Stimulated activated CD4-positive, alpha-beta T cell treated with anti-CD3 and anti-CD28 coated beads, Interleukin-2, amount 100 ng/mL, for 24 hours (primary cell): Measurements from ENCODE around the gene DNAAF2.
"Not testable (repeated sequence)": the region's sequence is repeated elsewhere in the genome, so short reads cannot be mapped to it uniquely, and the experiment has no call there.

Experiments
- DNase-seq, 2 donors: peaks; one replicate each; pipeline ENCODE4 v3.0.0-alpha.2; 2020

Gene DNAAF2

DNA sequence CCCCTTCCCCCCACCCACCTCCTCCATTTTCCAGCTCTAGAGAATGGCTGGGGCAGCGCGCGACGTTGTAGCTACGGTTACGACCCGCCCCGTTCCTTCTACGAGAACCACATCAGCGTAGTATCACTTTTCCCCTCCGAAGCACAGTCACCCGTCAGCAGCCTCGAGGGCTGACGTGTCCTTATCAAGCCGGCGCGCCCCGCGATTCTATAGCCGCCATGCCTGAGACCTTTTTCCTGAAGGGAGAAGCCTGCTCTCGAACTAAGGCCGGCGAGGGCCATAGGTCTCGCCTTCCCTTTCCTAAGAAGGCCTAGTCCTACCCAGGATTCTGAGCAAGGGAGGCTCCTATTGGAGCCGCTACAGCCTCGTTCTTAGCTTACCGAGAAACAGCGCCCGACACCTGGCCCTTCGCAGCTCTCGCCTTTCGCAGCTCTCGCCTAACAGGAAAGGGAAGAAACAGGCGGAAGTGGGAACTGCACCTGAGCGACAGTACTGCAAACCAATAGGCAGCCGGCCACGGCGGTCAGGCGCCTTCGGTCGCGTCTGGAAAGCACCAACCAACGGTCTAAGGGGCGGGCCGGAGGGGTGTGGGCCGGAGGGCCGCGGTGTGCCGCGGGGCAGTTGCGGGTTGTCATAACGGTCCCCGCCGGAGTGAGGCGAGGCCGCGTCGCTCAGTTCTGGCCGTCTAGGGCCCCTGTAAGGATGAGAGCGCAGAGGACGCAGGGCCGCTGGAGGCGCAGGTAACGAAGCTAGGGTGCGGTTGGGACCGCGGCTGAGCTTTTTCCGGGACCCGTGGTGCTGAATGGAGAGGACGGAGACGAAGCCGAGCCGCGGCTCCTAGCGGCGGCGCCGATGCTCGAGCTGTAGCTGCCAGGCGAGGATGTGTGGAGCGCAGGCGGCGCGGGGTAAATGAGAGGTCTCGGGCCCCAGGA is 14.6 kb downstream of the DNAAF2 start, which contains the start of the genes MGAT2 and RPL36AL:
MGAT2 (plus strand) TSS at position 618 of the 932 bp plus-strand sequence. CDS start 470 bp downstream, outside the sequence.
RPL36AL (minus strand) TSS at position 445 of the 932 bp plus-strand sequence. CDS start 1,522 bp downstream, outside the sequence.
- peak; percentile 94 to 95 for DNase-seq

DNA sequence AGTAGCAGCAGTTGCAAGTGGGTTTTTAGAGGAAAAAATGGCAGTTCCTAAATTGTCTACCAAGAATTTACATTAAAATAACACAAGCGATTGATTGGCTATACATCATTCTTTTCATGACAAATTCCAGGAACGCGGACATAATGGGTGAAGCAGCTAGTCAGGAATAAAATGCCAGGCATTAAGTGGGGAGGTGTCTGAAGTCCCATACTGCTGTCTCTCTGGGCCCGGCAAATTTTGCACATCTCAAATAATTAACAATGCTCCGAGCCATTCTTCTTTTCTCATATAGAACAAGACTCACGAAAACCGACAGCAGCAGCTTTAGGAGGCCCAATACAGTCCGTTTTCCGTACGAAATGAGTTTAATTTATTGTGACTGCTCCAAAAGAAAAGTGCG is 15.3 kb downstream of the DNAAF2 start:
- DNase-seq: no peak

DNA sequence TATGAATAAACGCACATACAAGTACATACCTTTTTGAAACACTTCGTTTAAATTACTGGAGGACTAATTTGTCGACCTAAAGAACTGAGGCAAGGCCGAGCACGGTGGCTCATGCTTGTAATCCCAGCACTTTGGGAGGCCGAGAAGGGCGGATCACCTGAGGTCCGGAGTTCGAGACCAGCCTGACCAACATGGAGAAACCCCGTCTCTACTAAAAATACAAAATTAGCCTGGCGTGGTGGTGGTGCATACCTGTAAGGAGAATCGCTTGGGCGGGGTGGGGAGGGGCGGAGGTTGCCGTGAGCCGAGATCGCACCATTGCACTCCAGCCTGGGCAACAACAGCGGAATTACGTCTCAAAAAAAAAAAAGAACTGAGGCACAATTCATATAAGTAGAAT is 15.8 kb downstream of the DNAAF2 start:
- DNase-seq: not testable (repeated sequence)

DNA sequence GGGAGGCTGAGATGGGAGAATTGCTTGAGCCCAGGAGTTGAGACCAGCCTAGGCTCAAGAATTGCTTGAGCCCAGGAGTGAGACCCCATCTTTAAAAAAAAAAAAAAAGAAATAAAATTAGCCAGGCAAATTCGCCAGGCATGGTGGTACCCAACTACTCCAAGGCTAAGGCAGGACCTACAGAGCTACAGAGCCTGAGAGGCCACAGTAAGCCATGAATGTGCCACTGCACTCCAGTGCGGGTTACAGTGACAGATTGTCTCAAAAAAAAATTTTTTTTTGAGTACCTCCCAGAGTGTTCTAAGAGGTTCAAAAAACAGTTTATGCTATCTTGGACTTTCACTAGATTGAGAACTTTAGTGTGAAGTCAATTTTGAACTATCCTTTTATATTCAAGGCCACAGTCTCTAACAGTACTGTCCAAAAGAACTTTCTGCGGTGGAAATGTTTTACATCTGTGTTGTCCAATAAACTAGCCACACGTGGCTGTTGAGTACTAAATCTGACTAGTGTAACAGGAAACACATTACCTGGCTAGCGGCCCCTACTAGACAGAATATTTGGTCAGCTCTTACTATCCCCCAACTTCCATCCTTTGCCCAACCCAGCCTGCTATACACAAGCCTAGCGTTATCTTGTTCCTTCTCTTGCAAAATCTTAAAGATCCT is 17.1 kb downstream of the DNAAF2 start:
- DNase-seq: no peak

DNA sequence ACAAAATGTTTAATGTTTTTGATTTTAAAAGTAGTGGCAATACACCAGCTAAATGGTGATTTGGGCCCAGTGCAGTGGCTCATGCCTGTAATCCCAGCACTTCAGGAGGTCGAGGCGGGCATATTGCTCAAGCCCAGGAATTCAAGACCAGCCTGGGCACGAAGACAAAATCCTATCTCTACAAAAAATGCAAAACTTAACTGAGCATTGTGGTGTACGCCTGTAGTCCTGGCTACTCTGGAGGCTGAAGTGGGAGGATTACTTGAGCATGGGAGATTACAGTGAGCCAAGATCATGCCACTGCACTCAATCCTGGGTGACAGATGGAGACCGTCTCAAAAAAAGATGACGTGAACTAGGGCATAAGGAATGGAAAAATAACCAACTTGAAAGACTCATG is 19.3 kb downstream of the DNAAF2 start:
- no peak for DNase-seq

DNA sequence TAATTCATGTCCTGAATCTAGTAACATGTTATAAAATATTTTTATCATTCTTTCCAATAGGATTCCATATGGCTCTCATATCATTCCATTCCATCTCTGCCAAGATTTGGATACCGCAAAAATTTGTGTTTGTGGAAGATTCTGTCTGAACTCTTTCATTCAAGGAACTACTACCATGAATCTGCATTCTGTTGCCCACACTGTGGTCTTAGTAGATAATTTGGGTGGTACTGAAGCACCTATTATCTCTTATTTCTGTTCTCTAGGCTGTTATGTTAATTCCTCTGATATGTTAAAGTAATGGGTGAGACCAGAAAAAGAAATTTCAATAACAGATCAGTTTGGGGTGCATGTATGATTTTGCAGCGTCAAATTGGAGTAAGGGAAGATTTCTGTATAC is 20.8 kb downstream of the DNAAF2 start:
- no peak for DNase-seq

DNA sequence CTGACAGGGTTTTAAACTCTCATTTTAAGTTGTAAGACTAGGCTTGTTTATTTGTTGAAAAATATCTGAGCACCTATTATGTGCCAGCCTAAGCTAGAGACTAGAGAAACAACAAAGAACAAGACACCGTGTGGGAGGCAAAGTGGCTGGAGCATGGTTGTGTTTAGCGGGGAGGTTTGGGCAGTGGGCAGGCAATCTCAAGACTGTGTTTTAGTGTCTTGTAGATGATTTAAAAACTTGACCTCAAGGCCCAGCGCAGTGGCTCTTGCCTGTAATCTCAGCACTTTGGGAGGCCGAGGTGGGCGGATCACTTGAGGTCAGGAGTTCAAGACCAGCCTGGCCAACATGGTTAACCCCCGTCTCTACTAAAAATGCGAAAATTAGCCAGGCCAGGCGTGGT is 22.4 kb downstream of the DNAAF2 start:
- DNase-seq: no peak

DNA sequence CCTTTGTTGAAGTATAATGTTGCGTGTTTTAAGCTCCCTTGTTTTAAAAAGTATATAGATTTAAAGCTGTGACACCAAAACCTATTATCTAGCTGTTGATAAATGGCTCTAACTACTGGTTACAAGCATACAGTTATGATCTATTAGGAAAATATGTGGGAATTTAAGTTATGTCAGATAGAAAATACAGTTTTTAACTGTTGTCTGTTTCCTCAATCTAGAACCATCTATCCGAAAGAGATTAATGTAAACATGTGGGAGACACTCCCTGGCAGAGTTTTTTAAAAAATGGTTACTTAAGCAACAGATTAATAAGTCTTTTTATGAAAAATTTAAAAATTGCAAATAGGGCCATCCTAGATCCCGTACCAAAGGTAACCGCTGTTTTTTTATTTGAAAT is 22.8 kb downstream of the DNAAF2 start:
- no peak for DNase-seq

DNA sequence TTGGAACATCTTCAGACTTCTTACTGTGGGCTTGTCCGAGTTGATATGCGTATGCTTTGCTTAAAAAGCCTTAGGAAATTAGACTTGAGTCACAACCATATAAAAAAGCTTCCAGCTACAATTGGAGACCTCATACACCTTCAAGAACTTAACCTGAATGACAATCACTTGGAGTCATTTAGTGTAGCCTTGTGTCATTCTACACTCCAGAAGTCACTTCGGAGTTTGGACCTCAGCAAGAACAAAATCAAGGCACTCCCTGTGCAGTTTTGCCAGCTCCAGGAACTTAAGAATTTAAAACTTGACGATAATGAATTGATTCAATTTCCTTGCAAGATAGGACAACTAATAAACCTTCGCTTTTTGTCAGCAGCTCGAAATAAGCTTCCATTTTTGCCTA is 27.5 kb downstream of the DNAAF2 start:
- no peak for DNase-seq

DNA sequence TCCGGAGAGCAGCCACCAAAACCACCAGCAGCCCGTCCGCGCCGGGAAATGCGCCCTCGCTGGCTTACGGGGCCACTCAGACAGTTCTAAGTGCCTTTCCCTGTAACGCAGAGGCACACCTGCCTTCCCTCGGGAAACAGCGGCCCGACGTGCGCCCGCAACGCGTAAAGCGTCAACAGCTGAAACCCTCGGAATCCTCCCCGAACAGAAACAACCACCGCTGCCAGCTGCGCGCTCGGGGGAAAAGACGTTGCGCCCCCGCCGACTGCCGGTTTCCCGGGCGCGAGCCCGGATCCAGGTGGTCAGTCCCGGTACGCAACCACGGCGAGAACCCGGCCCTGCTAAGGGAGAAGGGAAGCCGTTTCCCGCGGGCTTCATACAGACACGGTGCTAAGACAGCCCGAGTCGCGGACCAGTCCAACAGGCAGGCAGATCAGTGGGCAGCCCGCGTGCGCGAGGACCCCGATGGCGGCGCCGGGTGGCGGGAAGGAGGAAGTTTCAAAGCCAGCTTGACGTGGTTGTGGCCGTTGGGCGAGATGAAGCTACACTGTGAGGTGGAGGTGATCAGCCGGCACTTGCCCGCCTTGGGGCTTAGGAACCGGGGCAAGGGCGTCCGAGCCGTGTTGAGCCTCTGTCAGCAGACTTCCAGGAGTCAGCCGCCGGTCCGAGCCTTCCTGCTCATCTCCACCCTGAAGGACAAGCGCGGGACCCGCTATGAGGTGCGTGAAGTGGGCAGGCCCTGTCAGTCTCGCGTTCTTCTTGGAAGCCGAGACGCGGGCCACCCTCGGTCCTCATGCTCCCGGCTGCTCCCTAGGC is 36.4 kb downstream of the DNAAF2 start, which contains the start of gene LRR1:
LRR1 (plus strand) TSS at position 456 of the 816 bp plus-strand sequence; CDS start at position 537, 81 bp downstream.
- DNase-seq: peak; percentile 88 to 90

DNA sequence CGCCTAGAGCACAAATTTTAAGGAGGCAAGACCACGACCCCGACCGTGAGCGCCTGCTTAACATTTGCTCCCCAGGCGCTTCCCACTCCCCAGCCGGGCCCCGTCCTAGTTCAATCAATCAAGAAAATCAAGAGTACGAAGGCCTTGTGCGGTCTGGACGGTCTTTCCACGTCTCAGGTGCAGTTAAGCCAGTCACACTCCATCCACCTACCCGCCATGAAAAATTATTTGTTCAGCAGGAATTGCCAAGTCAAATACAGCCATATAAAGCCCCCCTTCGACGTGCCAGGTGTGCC is 36.9 kb downstream of the DNAAF2 start:
- DNase-seq: no peak

DNA sequence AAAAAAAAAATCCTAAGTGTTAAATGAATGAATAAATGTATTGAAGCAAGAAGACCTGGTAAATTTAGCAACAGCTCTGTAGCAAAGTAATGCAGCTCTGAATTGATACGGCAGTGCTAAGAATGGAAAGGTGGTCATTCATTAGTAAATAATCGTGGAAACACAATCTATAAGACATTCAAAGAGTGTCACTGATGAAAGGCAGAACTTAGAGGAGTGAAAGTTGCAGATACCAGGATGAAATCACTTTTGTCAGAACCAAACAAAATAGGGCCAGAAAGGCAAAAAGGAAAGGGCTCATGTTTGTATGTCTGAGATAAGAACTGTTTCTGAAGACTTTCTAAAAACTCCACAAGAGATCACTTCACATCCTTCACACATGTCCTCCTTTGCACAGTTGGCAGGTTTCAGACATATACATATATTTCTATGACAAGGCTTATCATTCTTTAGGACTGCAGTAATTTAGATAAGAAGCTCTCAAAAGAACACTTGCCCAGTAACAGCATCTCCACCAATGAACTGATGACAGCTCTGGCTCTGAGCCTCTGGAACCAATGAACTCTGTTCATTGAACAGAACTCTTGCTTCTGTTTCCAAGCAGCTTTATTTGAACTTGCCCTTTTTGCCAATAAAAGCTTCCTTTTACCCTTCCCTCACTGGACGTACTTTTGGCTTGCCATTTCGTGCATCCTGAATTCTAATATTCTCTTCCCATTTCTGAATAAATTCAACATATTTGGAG is 40.5 kb downstream of the DNAAF2 start:
- no peak for DNase-seq

DNA sequence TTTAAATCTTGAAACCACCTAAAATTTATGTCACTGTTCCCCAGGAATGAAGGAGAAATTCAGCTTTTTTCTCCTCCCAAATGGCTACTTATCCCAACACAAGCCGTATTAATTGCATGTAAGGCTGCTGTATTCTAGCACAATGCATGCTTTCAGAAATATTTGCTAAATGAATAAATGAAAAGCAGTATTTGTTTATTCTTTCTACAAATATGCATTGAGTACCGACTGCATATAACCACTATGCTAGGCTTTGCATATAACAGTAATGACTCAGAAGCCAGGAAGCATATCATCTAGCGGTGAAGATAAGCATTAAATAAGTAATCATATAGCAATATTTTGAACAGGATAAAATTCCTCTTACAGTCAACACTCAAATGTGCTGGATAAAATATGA is 42.0 kb downstream of the DNAAF2 start:
- DNase-seq: no peak

DNA sequence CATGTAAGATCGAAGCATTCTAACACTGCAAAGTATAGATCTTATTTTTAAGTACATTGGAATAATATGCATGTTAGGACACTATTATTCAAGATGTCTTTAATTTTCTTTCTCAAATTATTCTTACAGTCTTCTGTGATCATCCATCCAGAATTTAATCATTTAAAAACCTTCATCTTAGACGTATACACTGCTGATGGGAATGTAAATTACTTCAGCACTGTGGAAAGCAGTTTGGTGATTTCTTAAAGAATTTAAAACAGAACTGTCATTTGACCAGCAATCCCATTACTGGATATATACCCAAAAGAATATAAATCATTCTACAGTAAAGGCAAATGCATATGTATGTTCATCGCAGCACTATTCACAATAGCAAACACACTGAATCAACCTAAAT is 45.7 kb downstream of the DNAAF2 start:
- DNase-seq: no peak

DNA sequence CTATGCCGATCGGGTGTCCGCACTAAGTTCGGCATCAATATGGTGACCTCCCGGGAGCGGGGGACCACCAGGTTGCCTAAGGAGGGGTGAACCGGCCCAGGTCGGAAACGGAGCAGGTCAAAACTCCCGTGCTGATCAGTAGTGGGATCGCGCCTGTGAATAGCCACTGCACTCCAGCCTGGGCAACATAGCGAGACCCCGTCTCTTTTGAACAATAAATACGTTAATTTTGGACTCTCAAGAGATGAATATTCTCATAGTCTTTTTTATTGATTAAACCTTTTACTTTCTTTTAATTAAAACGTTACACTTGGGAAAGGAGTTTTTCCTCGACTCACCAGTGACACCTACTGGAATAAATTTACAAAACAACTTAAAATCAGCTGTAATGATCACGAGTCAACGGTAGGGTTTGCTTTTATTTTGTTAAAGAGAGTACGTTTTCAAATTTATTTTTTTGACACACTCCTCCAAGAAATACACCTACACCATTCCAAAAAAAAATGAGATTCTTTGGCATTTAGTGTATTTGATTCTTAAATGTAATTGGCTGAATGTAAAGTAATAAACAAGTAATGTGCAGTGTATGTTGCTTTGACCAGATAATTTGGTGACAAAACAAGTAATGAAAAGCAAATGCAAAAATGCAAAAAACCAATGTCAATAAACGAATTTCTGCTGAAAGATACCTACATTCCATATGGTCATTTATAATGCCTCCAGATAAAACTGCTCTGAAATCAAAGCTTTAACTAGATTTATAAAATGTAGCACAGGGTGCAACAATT is 48.2 kb downstream of the DNAAF2 start:
- DNase-seq: peak; percentile 65 to 70

DNA sequence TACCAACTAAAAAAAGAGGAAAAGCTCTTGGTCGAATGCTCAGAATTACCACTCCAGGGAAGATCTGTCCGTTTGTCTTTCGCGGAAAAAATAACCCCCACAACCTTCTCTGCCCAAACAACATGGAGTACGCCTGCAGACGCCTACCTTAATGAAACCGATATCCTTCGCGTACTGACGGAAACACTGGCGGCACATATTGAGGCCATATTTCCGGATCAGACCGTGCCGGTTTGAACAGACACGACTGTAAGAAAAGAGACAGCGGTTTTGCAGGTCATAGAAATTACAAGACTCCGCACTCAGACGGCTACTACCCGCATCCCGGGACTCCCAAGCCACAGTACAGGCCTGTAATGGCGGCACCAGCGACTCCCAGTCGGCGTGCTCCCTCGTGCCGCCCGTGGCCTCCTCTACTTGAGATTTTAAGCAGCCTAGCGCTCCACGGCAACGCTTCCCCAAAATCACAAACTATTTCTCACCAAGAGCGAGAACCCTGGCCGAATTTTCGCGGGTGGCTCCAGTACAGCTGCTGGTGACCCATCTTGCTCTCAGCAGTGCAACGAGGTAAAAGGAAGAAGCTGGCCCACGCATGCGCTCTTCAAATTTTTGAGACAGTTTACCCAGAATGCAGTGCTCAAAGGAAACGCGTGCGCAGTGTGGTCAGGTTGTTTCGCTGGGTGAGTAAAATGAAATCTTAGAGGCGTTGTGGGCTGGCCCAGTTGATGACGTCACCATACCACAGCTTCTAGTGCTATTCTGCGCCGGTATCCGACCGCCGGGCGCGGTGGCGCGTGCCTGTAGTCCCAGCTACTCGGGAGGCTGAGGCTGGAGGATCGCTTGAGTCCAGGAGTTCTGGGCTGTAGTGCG is 49.0 kb downstream of the DNAAF2 start, which contains the start of gene RPS29:
RPS29 (minus strand) TSS at position 578 of the 870 bp plus-strand sequence; CDS start at position 544, 34 bp downstream.
- peak; percentile 97 to 98 for DNase-seq

DNA sequence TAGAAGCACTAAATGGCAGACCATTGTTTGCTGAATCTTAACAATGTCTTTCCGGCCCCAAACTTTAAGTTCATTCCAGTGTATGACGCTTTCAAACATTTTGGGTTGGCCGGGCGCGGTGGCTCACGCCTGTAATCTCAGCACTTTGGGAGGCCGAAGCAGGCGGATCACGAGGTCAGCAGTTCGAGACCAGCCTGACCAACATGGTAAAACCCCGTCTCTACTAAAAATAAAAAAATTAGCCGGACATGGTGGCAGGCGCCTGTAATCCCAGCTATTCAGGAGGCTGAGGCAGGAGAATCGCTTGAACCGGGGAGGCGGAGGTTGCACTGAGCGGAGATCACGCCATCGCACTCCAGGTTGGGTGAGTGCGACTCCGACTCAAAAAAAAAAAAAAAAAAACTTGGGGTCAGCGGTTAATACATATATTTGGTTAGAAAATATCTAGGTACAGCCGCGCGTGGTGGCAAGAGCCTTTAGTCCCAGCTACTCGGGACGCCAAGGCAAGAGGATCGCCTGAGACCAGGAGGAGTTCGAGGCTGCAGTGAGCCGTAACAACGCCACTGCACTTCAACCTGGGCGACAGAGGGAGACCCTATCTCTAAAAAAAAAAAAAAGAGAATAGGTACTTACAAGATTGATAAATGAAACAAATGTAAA is 49.9 kb downstream of the DNAAF2 start:
- DNase-seq: peak; percentile 43 to 54

DNA sequence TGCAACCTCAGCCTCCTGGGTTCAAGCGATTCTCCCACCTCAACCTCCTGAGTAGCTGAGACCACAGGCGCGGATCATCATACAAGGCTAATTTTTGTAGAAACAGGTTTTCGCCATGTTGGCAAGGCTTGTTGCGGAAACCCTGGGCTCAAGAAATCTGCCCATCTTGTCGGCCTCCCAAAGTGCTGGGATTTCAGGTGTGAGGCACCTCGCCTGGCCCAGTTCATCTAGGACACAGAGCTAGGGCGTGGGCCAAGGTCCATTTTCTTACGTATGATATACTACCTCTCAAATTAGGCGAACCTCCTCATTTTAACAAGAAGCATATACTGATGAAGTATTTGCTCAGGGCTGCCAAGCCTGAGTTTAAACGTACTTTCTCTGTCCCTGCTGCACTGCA is 51.0 kb downstream of the DNAAF2 start:
- peak in 1 of 2 donors; percentile 10 for DNase-seq

DNA sequence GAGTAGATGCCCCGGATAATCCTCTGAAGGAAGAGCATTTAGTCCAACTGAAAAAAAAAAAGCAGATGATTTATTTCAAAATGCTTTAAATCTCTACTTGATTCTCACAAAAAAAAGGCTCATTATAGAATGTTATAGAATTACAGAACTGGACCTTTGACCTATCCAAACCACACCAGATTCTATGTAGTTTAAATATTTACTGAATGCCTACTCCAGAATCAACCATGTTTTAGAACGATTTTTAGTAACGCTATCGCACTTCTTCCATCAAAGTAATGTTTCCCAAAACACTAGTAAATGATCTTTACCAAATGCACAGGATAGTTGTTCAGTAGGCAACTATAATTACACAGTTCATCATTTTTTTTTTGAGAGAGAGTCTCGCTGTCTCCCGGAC is 51.4 kb downstream of the DNAAF2 start:
- DNase-seq: no peak
